ENCODE measurements around the gene NDUFA9. TPM values are rescaled to one million over a fixed set of nuclear protein-coding genes. Genes with fewer than 3 reads are reported as not detected.
A peak's percentile ranks its signal among the peaks of the same experiment; 100 is the strongest.

NDUFA9 gene
- total RNA-seq (10 to 100 TPM; 77.2 to 79.2 TPM), total RNA-seq (9.9 to 33.5 (median 20.9) reads per million in 172 experiments)
- 62.1 TPM for polyA plus RNA-seq (2013, experiment 1 of 2)
- polyA plus RNA-seq (2013, experiment 2 of 2), result 62.2 TPM

DNA sequence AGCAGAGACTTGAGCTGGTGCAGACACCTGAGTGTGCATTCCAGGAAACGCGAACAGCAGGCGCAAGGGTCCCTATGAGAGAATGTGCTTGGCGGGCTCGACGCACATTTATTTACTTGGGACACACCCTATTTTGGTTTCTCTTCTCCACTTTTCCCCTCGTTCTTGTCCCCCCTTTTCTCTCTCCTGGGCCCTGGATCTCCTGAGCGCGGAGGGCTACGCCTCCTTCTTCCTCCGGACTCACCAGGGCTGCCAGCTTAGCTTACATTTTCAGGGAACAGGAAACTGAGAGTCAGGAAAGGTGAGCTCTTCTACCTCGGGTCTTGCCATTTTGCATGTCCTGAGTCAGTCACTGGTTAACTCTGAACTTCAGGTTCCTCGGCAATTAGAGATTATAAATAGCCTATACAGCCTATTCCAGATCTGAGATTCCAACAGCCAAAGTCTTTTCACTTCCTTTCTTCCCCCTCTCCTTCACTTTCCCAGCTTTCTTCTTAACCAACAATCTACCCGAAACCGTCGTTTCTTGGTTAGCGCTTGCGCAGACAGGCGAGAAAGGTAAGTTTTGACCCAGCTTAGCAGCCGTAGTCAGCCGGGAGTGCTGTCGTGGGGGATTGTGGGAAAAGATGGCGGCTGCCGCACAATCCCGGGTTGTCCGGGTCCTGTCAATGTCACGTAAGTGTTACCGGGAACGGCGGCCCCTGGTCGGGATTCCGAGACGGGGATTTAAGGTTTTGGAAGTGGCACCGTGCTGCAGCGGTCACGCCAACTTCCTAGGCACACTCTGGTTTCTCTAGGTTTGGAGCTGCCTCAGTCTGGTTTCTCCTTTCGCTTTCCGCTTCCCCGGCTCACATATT is at the start of gene NDUFA9, which contains the start of gene AKAP3:
TSS of gene NDUFA9 (plus strand) at position 614 of the 857 bp plus-strand sequence. CDS start at position 627, 13 bp downstream.
TSS of gene AKAP3 (minus strand) at position 551 of the 857 bp plus-strand sequence. CDS start 10,855 bp downstream, outside the sequence.
- peaks cover 16% of the 10 kb centered on the region for H3K4me1 ChIP-seq (ENCODE audit: insufficient read depth, low read length)
- H3K9me3 ChIP-seq (ENCODE audit: control insufficient read depth in 1 of 2, insufficient read depth in 1 of 2, low read length in 2 of 2), result no peaks in the 10 kb centered on the region
- peak within 1 kb of the TSS; percentile 93 for H3K4me3 ChIP-seq (ENCODE audit: low read length)
- ATAC-seq (ENCODE audit: poor library complexity) (peak; percentile 96), DNase-seq (peak; percentile 65 to 89 (median 72))
- no peaks in the 10 kb centered on the region for H3K36me3 ChIP-seq (ENCODE audit: insufficient read depth, low read length)
- CTCF ChIA-PET, result interaction anchor here (1.3 to 6.2 kb wide), 2 partner anchors 44 to 372 kb away, joined by 3 to 27 read pairs; no protein-coding TSS in a partner anchor
- Mint-ChIP-seq H3K9me3 (no peaks in the 10 kb centered on the region), H3K4me3 (peak within 1 kb of the TSS; percentile 92), H3K36me3 (ENCODE audit: low read depth) (peaks cover 27% of the 10 kb centered on the region), H3K27ac (peak within 1 kb of the TSS; percentile 95), H3K27me3 (no peaks in the 10 kb centered on the region), H3K4me1 (ENCODE audit: low read depth) (peaks cover 53% of the 10 kb centered on the region)
- POLR2A ChIA-PET, result interaction anchor here (0.7 to 2.5 kb wide), 19 partner anchors 9 to 1771 kb away, joined by 3 to 12 read pairs (median 3); partner anchors contain the start of gene CCND2
- H3K27ac ChIP-seq (ENCODE audit: low read depth in 1 of 2, low read length in 2 of 2), result peak within 1 kb of the TSS; percentile 67 to 72
- H3K27me3 ChIP-seq (ENCODE audit: control insufficient read depth in 1 of 2, insufficient read depth in 2 of 2, low read length in 2 of 2), result no peaks in the 10 kb centered on the region
- TF ChIP-seq, protein P1, sequence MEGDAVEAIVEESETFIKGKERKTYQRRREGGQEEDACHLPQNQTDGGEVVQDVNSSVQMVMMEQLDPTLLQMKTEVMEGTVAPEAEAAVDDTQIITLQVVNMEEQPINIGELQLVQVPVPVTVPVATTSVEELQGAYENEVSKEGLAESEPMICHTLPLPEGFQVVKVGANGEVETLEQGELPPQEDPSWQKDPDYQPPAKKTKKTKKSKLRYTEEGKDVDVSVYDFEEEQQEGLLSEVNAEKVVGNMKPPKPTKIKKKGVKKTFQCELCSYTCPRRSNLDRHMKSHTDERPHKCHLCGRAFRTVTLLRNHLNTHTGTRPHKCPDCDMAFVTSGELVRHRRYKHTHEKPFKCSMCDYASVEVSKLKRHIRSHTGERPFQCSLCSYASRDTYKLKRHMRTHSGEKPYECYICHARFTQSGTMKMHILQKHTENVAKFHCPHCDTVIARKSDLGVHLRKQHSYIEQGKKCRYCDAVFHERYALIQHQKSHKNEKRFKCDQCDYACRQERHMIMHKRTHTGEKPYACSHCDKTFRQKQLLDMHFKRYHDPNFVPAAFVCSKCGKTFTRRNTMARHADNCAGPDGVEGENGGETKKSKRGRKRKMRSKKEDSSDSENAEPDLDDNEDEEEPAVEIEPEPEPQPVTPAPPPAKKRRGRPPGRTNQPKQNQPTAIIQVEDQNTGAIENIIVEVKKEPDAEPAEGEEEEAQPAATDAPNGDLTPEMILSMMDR (IDR thresholded peaks at IDR 0.05), result no peak
- intact Hi-C loops (cut with DNase I, micrococcal nuclease), result loop anchor here (1.0 to 10.0 kb wide), 5 partner anchors 41 to 1844 kb away; partner anchors contain the start of gene RAD51AP1 (in 1 of the 2)

- intact Hi-C loops (cut with DNase I, micrococcal nuclease), result no loop called here
- POLR2A ChIA-PET, result no interaction called here
- no peak for DNase-seq
Observed at GRCh38 chr12:4603421-4603820, 45.5 kb upstream of the NDUFA9 start.

DNA sequence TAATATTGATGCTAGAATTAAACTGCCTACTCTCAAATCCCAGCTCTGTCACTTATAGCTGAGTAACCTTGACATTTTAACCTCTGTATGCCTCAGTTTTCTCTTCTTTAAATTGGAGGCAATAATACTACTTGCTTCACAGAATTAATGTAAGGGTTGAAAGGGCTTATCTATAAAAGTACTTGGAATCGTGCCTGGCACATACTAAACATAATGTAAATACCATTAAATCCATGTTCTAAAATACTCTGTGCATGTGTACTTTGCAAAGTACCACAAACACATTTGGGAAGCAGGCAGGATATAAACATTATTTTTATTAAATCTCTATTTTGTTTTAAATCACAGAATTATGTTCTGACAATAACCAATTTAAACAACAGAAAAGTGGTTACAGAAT is 45.0 kb upstream of the NDUFA9 start:
- POLR2A ChIA-PET, result interaction anchor here (2.2 kb wide), 1 partner anchor 45 kb away, joined by 12 read pairs; the partner anchor contains the start of genes AKAP3 and NDUFA9
- intact Hi-C loops (cut with DNase I, micrococcal nuclease), result loop anchor here in 1 of 2 experiments (1.0 kb wide), 2 partner anchors 45 to 154 kb away; partner anchors contain the start of genes AKAP3 and NDUFA9

More at GRCh38 chr12:4603421-4603820, 45.5 kb upstream of the NDUFA9 start:
- peaks cover 15% of the 10 kb centered on the region for H3K36me3 Mint-ChIP-seq (ENCODE audit: low read depth)
- Histone ChIP-seq H3K4me1 (ENCODE audit: insufficient read depth, low read length) (peaks cover 4% of the 10 kb centered on the region), H3K27me3 (ENCODE audit: control insufficient read depth in 1 of 2, insufficient read depth in 2 of 2, low read length in 2 of 2) (no peaks in the 10 kb centered on the region), H3K4me3 (ENCODE audit: low read length) (no peak overlapping the region), H3K27ac (ENCODE audit: low read depth in 1 of 2, low read length in 2 of 2) (no peak overlapping the region), H3K9me3 (ENCODE audit: control insufficient read depth in 1 of 2, insufficient read depth in 1 of 2, low read length in 2 of 2) (no peaks in the 10 kb centered on the region), H3K36me3 (ENCODE audit: insufficient read depth, low read length) (peaks cover 3% of the 10 kb centered on the region)
- CTCF ChIA-PET, result interaction anchor here (1.5 to 2.6 kb wide), 2 partner anchors 40 to 44 kb away, joined by 5 to 27 read pairs; partner anchors contain the start of genes AKAP3 and NDUFA9
- TF ChIP-seq, protein P1 (IDR thresholded peaks at IDR 0.05), result no peak
- no peak for ATAC-seq (ENCODE audit: poor library complexity)
- peaks cover 7% of the 10 kb centered on the region for H3K27me3 Mint-ChIP-seq
- H3K9me3 Mint-ChIP-seq, result no peaks in the 10 kb centered on the region
- no peak overlapping the region for H3K27ac Mint-ChIP-seq
- H3K4me3 Mint-ChIP-seq, result peak overlapping the region; percentile 2
- peaks cover 31% of the 10 kb centered on the region for H3K4me1 Mint-ChIP-seq (ENCODE audit: low read depth)

More for the DNA sequence above, 45.0 kb upstream of the NDUFA9 start:
- Histone ChIP-seq H3K27me3 (ENCODE audit: control insufficient read depth in 1 of 2, insufficient read depth in 2 of 2, low read length in 2 of 2) (no peaks in the 10 kb centered on the region), H3K4me1 (ENCODE audit: insufficient read depth, low read length) (peaks cover 4% of the 10 kb centered on the region), H3K36me3 (ENCODE audit: insufficient read depth, low read length) (peaks cover 3% of the 10 kb centered on the region), H3K4me3 (ENCODE audit: low read length) (no peak overlapping the region), H3K27ac (ENCODE audit: low read depth in 1 of 2, low read length in 2 of 2) (no peak overlapping the region), H3K9me3 (ENCODE audit: control insufficient read depth in 1 of 2, insufficient read depth in 1 of 2, low read length in 2 of 2) (no peaks in the 10 kb centered on the region)
- Mint-ChIP-seq H3K9me3 (no peaks in the 10 kb centered on the region), H3K4me1 (ENCODE audit: low read depth) (peaks cover 35% of the 10 kb centered on the region), H3K27me3 (peaks cover 7% of the 10 kb centered on the region), H3K36me3 (ENCODE audit: low read depth) (peaks cover 16% of the 10 kb centered on the region), H3K27ac (no peak overlapping the region), H3K4me3 (no peak overlapping the region)
- CTCF ChIA-PET, result interaction anchor here (1.0 to 2.6 kb wide), 11 partner anchors 9 to 66 kb away, joined by 3 to 27 read pairs (median 5); partner anchors contain the start of genes AKAP3, NDUFA9 and RAD51AP1
- ATAC-seq (ENCODE audit: poor library complexity) (no peak), DNase-seq (no peak)
- TF ChIP-seq, protein P1 (IDR thresholded peaks at IDR 0.05), result no peak

Measured in CD4-positive, alpha-beta T cell (primary cell).